WERI-Rb-1 (cell line): ENCODE results near the gene DNM3.

Experiments used
- DNase-seq: peaks from one replicate; pipeline ENCODE4 v3.0.0-alpha.2; 2020
- H3K27ac ChIP-seq: fragments of 250-450 bp; sonication (Bioruptor Pico); 2 replicates; pipeline ENCODE4 v1.5.1; 2020; ENCODE audit warnings: mild to moderate bottlenecking, moderate library complexity
- H3K27me3 ChIP-seq: fragments of 250-450 bp; sonication (Bioruptor Pico); 2 replicates; pipeline ENCODE4 v1.5.1; 2021; ENCODE audit warnings: mild to moderate bottlenecking, low read depth, moderate library complexity; ENCODE audit not compliant: insufficient read depth, severe bottlenecking
- H3K36me3 ChIP-seq: fragments of 250-450 bp; sonication (Bioruptor Pico); 2 replicates; pipeline ENCODE4 v1.5.1; 2020; ENCODE audit warnings: mild to moderate bottlenecking, moderate library complexity
- H3K4me3 ChIP-seq: 2 replicates; pipeline ENCODE4 v1.5.1; 2011; ENCODE audit warnings: low read depth, mild to moderate bottlenecking, control low read depth, low read length
- H3K9me3 ChIP-seq: fragments of 250-450 bp; sonication (Bioruptor Pico); 2 replicates; pipeline ENCODE4 v1.5.1; 2021; ENCODE audit warnings: mild to moderate bottlenecking, moderate library complexity; ENCODE audit not compliant: severe bottlenecking
- CTCF ChIP-seq: IDR thresholded peaks from 2 replicates; pipeline ENCODE4 v1.5.1; 2011; ENCODE audit warnings: low read depth, mild to moderate bottlenecking, control low read depth, inconsistent platforms, low read length

The DNM3 gene

GRCh38 chr1:172236958-172237357, 395.7 kb downstream of the DNM3 start:
- peaks cover 5% of the 10 kb centered on the region for H3K27me3 ChIP-seq
- no peak for TF ChIP-seq CTCF
- H3K9me3 ChIP-seq, result no peaks in the 10 kb centered on the region
- DNase-seq, result no peak
- H3K27ac ChIP-seq, result no peak overlapping the region
- no peak overlapping the region for H3K4me3 ChIP-seq
- H3K36me3 ChIP-seq, result no peaks in the 10 kb centered on the region

- no peaks in the 10 kb centered on the region for H3K9me3 ChIP-seq
- peaks cover 5% of the 10 kb centered on the region for H3K27me3 ChIP-seq
- no peak for DNase-seq
- no peak for TF ChIP-seq CTCF
- no peaks in the 10 kb centered on the region for H3K36me3 ChIP-seq
- no peak overlapping the region for H3K27ac ChIP-seq
- H3K4me3 ChIP-seq, result no peak overlapping the region
Observed at GRCh38 chr1:172238158-172238557, 396.9 kb downstream of the DNM3 start.

GRCh38 chr1:172238965-172239364, 397.7 kb downstream of the DNM3 start:
- H3K36me3 ChIP-seq, result no peaks in the 10 kb centered on the region
- H3K27ac ChIP-seq, result no peak overlapping the region
- H3K9me3 ChIP-seq, result no peaks in the 10 kb centered on the region
- DNase-seq, result no peak
- peaks cover 9% of the 10 kb centered on the region for H3K27me3 ChIP-seq
- no peak for TF ChIP-seq CTCF
- H3K4me3 ChIP-seq, result no peak overlapping the region

GRCh38 chr1:172239901-172240300, 398.6 kb downstream of the DNM3 start:
- no peak overlapping the region for H3K4me3 ChIP-seq
- no peaks in the 10 kb centered on the region for H3K9me3 ChIP-seq
- TF ChIP-seq CTCF, result no peak
- H3K27me3 ChIP-seq, result peaks cover 9% of the 10 kb centered on the region
- DNase-seq, result no peak
- H3K36me3 ChIP-seq, result no peaks in the 10 kb centered on the region
- H3K27ac ChIP-seq, result no peak overlapping the region

- no peak for DNase-seq
Observed at GRCh38 chr1:172241540-172241939, 400.2 kb downstream of the DNM3 start.

More at GRCh38 chr1:172241540-172241939, 400.2 kb downstream of the DNM3 start:
- no peak for TF ChIP-seq CTCF
- H3K27me3 ChIP-seq, result peaks cover 14% of the 10 kb centered on the region
- no peak overlapping the region for H3K4me3 ChIP-seq
- no peaks in the 10 kb centered on the region for H3K9me3 ChIP-seq
- H3K27ac ChIP-seq, result no peak overlapping the region
- no peaks in the 10 kb centered on the region for H3K36me3 ChIP-seq
